DND-41 (cell line): Measurements from ENCODE around the gene RNU2-63P.
"Not testable (repeated sequence)": the region's sequence is repeated elsewhere in the genome, so short reads cannot be mapped to it uniquely, and the experiment has no call there.

Source experiments
- CTCF ChIP-seq: IDR thresholded peaks from 2 replicates; pipeline ENCODE4 v1.5.1; 2012; ENCODE audit warnings: borderline replicate concordance, low read length, moderate library complexity, mild to moderate bottlenecking; ENCODE audit not compliant: poor library complexity, severe bottlenecking; ENCODE audit errors: extremely low read depth
- EZH2 ChIP-seq: IDR thresholded peaks from 3 replicates; pipeline ENCODE4 v1.6.1; 2012; ENCODE audit warnings: borderline replicate concordance, low read depth, mild to moderate bottlenecking, moderate library complexity, low read length, inconsistent platforms; ENCODE audit not compliant: severe bottlenecking

GRCh38 chr2:88000474-88000873 is 15.9 kb downstream of the RNU2-63P start:
- TF ChIP-seq CTCF, EZH2: not testable (repeated sequence)
